ENCODE data around the gene TMEM123.

The TMEM123 gene

GRCh38 chr11:102359372-102359771 is 93.2 kb downstream of the TMEM123 start:
- no peak for DNase-seq (ENCODE audit: low read depth)

- DNase-seq (ENCODE audit: low read depth), result no peak
Measured at GRCh38 chr11:102357116-102357515, 95.4 kb downstream of the TMEM123 start.

- no peak for DNase-seq (ENCODE audit: low read depth)
Measured at GRCh38 chr11:102347462-102348370, 104.8 kb downstream of the TMEM123 start.

DNA sequence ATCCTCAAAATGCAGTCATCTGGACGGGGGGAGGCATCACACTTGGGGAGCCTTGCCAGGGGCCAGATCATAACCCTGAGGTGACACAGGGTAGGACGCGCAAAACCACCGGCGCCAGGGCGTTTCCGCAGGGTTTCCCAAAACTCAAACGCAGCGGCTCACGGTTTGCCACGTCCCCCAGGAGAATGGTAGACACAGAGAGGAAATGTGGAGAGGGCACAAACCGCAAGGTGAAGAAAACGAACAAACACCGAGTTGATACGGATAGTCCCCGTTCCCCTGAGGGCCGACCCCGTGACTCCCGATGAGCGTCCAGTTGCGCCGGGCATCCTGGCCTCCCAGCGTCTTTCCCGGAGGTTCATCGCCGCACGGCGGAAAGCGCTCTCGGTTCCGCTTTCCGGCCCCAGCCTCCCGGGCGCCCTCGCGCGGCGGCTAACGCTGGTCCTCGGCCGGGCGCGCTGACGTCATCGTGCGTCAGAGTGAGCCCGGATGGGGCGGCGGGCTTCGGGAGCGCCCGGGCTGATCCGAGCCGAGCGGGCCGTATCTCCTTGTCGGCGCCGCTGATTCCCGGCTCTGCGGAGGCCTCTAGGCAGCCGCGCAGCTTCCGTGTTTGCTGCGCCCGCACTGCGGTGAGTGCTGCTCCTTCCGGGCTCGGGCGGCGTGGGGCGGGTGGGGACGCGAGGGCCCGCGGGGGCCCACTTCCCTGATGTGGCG is 105.7 kb downstream of the TMEM123 start, which contains the start of gene BIRC2:
TSS of gene BIRC2 (plus strand) at position 467 of the 714 bp plus-strand sequence. CDS start 2,641 bp downstream, outside the sequence.
- DNase-seq (ENCODE audit: low read depth), result peak; percentile 93

DNA sequence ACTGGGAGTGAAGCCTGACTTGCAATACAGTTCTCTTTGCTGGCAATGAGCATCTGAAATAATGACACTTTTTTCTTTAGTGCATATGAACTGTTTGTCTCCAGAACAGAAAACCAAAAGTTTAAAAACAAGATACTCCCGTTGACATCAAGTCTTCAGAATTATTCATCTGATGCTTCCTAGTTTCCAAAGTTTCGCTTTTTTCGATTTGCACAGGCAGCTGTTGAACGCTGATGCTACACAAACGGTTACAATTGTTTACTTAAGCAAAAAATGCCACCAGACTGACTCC is 106.2 kb downstream of the TMEM123 start:
- no peak for DNase-seq (ENCODE audit: low read depth)

Measured in activated T-cell treated with anti-CD3 and anti-CD28 coated beads for 24 hours (primary cell).